ENCODE results near the gene MED26. TPM values are rescaled to one million over a fixed set of nuclear protein-coding genes. Genes with fewer than 3 reads are reported as not detected.
A peak's percentile ranks its signal among the peaks of the same experiment; 100 is the strongest.
"Not testable (repeated sequence)": the region's sequence is repeated elsewhere in the genome, so short reads cannot be mapped to it uniquely, and the experiment has no call there.

Gene MED26
- total and polyA plus RNA-seq, 9 donors, result 5.3 to 8.0 (median 6.8) TPM

DNA sequence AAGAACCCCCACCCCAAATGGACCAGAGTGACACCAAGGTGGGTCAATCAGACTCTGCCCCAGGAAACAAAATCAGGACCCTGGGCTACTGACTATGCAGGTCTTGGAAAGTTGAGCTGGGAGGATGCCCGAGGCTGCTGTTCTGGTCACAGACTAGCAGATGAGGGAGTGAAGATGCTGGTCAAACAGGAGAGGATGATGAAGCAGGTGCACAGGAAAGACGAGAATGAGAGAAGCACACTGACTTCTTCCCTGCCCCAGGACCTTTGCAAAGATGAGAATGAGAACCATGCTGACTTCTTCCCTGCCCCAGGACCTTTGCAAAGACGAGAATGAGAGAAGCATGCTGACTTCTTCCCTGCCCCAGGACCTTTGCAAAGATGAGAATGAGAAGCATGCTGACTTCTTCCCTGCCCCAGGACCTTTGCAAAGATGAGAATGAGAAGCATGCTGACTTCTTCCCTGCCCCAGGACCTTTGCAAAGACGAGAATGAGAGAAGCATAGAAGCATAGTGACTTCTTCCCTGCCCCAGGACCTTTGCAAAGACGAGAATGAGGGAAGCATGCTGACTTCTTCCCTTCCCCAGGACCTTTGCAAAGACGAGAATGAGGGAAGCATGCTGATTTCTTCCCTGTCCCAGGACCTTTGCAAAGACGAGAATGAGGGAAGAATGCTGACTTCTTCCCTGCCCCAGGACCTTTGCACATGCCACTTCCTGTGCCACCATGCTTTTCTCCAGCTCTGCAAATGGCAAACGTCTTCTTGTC lies 23.6 kb upstream of the MED26 start:
- DNase-seq; H3K27ac ChIP-seq (ENCODE audit: low read length); H3K9me3 ChIP-seq (replicated peaks; ENCODE audit: control insufficient read depth, low read depth, low read length); H3K27me3 ChIP-seq (ENCODE audit: control insufficient read depth, insufficient read depth, low read length); H3K4me1 ChIP-seq (ENCODE audit: control insufficient read depth, insufficient read depth, low read length); H3K4me3 ChIP-seq (ENCODE audit: low read length): not testable (repeated sequence)
- H3K36me3 ChIP-seq (ENCODE audit: control insufficient read depth, insufficient read depth, low read length), result peaks cover 72% of the 10 kb centered on the region
- 96% methylated on average over 6 of the region's 8 CpGs for WGBS (ENCODE audit: insufficient coverage)

- no peaks in the 10 kb centered on the region for H3K4me1 ChIP-seq (ENCODE audit: control insufficient read depth, insufficient read depth, low read length)
- no peak overlapping the region for H3K27ac ChIP-seq (ENCODE audit: low read length)
- H3K36me3 ChIP-seq (ENCODE audit: control insufficient read depth, insufficient read depth, low read length), result peaks cover 71% of the 10 kb centered on the region
- WGBS (ENCODE audit: insufficient coverage), result 75% methylated on average over 2 of the region's 2 CpGs
- DNase-seq, result no peak
- H3K4me3 ChIP-seq (ENCODE audit: low read length), result no peak overlapping the region
- H3K27me3 ChIP-seq (ENCODE audit: control insufficient read depth, insufficient read depth, low read length), result no peaks in the 10 kb centered on the region
- no peaks in the 10 kb centered on the region for H3K9me3 ChIP-seq (replicated peaks; ENCODE audit: control insufficient read depth, low read depth, low read length)
These were observed 22.8 kb upstream of the MED26 start for GRCh38 chr19:16650821-16651220.

DNA sequence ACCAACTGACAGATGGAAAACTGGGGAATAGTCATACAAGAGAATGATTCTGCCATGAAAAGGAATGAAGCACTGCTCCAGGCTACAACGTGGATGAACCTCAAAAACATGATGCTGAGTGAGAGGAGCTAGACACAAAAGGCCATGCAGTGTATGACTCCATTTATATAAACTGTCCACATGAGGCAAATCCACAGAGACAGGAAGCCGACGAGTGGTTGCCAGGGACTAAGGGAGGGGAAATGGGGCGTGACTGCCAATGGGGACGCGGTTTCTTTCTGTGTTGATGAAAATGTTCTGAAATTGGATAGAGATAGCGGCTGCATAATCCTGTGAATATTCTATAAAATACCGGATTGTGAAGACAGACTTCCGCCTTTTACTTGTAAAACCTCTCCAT lies 21.7 kb upstream of the MED26 start:
- no peak overlapping the region for H3K27ac ChIP-seq (ENCODE audit: low read length)
- no peaks in the 10 kb centered on the region for H3K27me3 ChIP-seq (ENCODE audit: control insufficient read depth, insufficient read depth, low read length)
- no peak overlapping the region for H3K4me3 ChIP-seq (ENCODE audit: low read length)
- no peaks in the 10 kb centered on the region for H3K4me1 ChIP-seq (ENCODE audit: control insufficient read depth, insufficient read depth, low read length)
- H3K36me3 ChIP-seq (ENCODE audit: control insufficient read depth, insufficient read depth, low read length), result peaks cover 73% of the 10 kb centered on the region
- DNase-seq, result peak; percentile 26
- no peaks in the 10 kb centered on the region for H3K9me3 ChIP-seq (replicated peaks; ENCODE audit: control insufficient read depth, low read depth, low read length)
- whole genome bisulfite sequencing (ENCODE audit: insufficient coverage), result 52% methylated on average over 5 of the region's 9 CpGs

GRCh38 chr19:16645140-16645539 lies 17.1 kb upstream of the MED26 start:
- H3K36me3 ChIP-seq (ENCODE audit: control insufficient read depth, insufficient read depth, low read length), result peaks cover 69% of the 10 kb centered on the region
- 94% methylated on average over 8 of the region's 9 CpGs for WGBS (ENCODE audit: insufficient coverage)
- H3K9me3 ChIP-seq (replicated peaks; ENCODE audit: control insufficient read depth, low read depth, low read length), result no peaks in the 10 kb centered on the region
- H3K4me3 ChIP-seq (ENCODE audit: low read length), result no peak overlapping the region
- no peaks in the 10 kb centered on the region for H3K4me1 ChIP-seq (ENCODE audit: control insufficient read depth, insufficient read depth, low read length)
- H3K27ac ChIP-seq (ENCODE audit: low read length), result no peak overlapping the region
- DNase-seq, result no peak
- no peaks in the 10 kb centered on the region for H3K27me3 ChIP-seq (ENCODE audit: control insufficient read depth, insufficient read depth, low read length)

GRCh38 chr19:16641695-16642094 lies 13.7 kb upstream of the MED26 start:
- H3K27ac ChIP-seq (ENCODE audit: low read length), result no peak overlapping the region
- 100% methylated on average over 4 of the region's 10 CpGs for WGBS (ENCODE audit: insufficient coverage)
- peaks cover 7% of the 10 kb centered on the region for H3K4me1 ChIP-seq (ENCODE audit: control insufficient read depth, insufficient read depth, low read length)
- no peak overlapping the region for H3K4me3 ChIP-seq (ENCODE audit: low read length)
- peaks cover 74% of the 10 kb centered on the region for H3K36me3 ChIP-seq (ENCODE audit: control insufficient read depth, insufficient read depth, low read length)
- H3K9me3 ChIP-seq (replicated peaks; ENCODE audit: control insufficient read depth, low read depth, low read length), result no peaks in the 10 kb centered on the region
- DNase-seq, result no peak
- H3K27me3 ChIP-seq (ENCODE audit: control insufficient read depth, insufficient read depth, low read length), result no peaks in the 10 kb centered on the region

GRCh38 chr19:16640951-16641350 lies 12.9 kb upstream of the MED26 start:
- H3K27ac ChIP-seq (ENCODE audit: low read length), result no peak overlapping the region
- no CpG with 5 or more reads among the region's 1 CpG for WGBS (ENCODE audit: insufficient coverage)
- H3K36me3 ChIP-seq (ENCODE audit: control insufficient read depth, insufficient read depth, low read length), result peaks cover 73% of the 10 kb centered on the region

GRCh38 chr19:16638666-16639065 lies 10.7 kb upstream of the MED26 start:
- no peaks in the 10 kb centered on the region for H3K27me3 ChIP-seq (ENCODE audit: control insufficient read depth, insufficient read depth, low read length)
- H3K27ac ChIP-seq (ENCODE audit: low read length), result no peak overlapping the region
- DNase-seq, result no peak
- peaks cover 67% of the 10 kb centered on the region for H3K36me3 ChIP-seq (ENCODE audit: control insufficient read depth, insufficient read depth, low read length)
- no peak overlapping the region for H3K4me3 ChIP-seq (ENCODE audit: low read length)
- no CpG with 5 or more reads among the region's 1 CpG for WGBS (ENCODE audit: insufficient coverage)
- no peaks in the 10 kb centered on the region for H3K9me3 ChIP-seq (replicated peaks; ENCODE audit: control insufficient read depth, low read depth, low read length)
- peaks cover 7% of the 10 kb centered on the region for H3K4me1 ChIP-seq (ENCODE audit: control insufficient read depth, insufficient read depth, low read length)

More at GRCh38 chr19:16640951-16641350, 12.9 kb upstream of the MED26 start:
- Histone ChIP-seq H3K27me3 (ENCODE audit: control insufficient read depth, insufficient read depth, low read length) (no peaks in the 10 kb centered on the region), H3K4me3 (ENCODE audit: low read length) (no peak overlapping the region), H3K9me3 (replicated peaks; ENCODE audit: control insufficient read depth, low read depth, low read length) (no peaks in the 10 kb centered on the region), H3K4me1 (ENCODE audit: control insufficient read depth, insufficient read depth, low read length) (peaks cover 7% of the 10 kb centered on the region)
- DNase-seq, result no peak

DNA sequence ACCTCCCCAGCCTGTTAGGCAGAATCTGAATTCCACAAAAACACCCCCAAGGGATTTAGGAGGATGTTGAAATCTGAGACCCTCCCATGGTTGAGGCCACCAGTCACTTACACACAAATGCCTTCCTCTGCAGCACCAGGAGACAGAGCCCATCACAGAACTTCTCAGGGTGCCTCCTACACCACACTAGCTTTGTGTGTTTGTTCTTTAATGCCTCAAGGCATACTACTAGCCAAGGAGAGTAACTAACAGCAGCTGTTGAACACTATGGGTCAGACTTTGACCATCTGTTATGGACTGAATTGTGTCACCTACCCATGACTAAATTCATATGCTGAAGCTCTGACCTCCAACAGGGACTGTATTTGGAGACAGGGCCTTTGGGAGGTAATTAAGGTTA lies 9.5 kb upstream of the MED26 start:
- Histone ChIP-seq H3K27me3 (ENCODE audit: control insufficient read depth, insufficient read depth, low read length) (no peaks in the 10 kb centered on the region), H3K4me3 (ENCODE audit: low read length) (no peak overlapping the region), H3K36me3 (ENCODE audit: control insufficient read depth, insufficient read depth, low read length) (peaks cover 62% of the 10 kb centered on the region), H3K4me1 (ENCODE audit: control insufficient read depth, insufficient read depth, low read length) (peaks cover 7% of the 10 kb centered on the region), H3K27ac (ENCODE audit: low read length) (peak overlapping the region; percentile 7), H3K9me3 (replicated peaks; ENCODE audit: control insufficient read depth, low read depth, low read length) (no peaks in the 10 kb centered on the region)
- DNase-seq, result peak; percentile 28

DNA sequence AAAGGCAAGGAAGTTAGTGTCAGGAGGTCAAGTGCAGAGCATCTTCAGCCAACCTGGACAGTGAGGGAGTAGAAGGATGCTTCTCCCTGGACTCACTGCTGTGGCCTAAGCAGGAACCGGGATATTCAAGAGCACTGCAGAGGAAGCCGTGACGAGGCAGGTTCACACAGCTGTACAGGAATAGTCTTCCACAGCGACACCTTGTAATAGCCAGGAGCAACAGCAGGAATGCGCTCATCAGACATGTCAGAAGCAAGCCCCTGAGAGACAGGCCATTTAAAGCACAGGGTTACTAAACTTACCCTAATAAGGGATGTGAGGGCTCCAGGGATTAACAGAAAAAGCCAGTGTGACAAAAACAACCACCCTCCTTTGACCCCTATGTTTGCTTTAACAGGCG lies 3.5 kb upstream of the MED26 start:
- H3K27ac ChIP-seq (ENCODE audit: low read length), result no peak overlapping the region
- peaks cover 2% of the 10 kb centered on the region for H3K9me3 ChIP-seq (replicated peaks; ENCODE audit: control insufficient read depth, low read depth, low read length)
- no peaks in the 10 kb centered on the region for H3K27me3 ChIP-seq (ENCODE audit: control insufficient read depth, insufficient read depth, low read length)
- peaks cover 36% of the 10 kb centered on the region for H3K36me3 ChIP-seq (ENCODE audit: control insufficient read depth, insufficient read depth, low read length)
- no peak overlapping the region for H3K4me3 ChIP-seq (ENCODE audit: low read length)
- WGBS (ENCODE audit: insufficient coverage), result 89% methylated on average over 4 of the region's 6 CpGs
- peaks cover 23% of the 10 kb centered on the region for H3K4me1 ChIP-seq (ENCODE audit: control insufficient read depth, insufficient read depth, low read length)
- DNase-seq, result no peak

DNA sequence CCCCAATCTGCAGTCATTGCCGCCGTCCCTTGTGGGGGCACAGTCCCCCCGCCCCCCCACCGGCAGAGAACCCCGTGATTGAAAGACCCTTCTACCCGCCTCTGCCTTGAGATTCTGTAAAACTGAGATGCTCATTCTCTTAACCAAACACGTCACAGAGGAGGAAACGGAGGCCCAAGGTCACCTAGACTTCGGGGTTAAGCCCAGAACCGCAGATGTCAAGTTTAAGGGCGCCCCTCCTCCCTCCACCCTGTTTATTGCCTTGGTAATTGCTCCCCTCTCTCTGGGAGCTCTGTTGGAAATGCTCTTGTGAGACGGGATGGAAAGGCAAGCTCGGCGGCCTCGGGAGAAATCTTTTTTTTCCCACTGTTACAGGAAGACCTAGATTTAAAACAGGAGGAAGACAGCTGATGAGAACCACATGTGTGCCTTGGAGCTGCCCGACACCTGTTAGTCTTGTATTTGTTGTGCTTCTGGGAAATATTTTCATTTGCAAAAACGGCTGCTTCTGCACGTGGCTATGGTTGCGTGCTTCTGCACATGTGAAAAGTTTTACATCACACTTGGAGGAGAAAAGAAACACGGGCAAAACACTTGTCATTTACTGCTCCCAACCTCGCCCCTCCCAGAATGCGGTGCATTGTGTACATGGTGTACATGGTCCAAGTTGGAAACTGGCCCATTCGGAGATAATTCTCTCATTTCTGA lies 1.1 kb upstream of the MED26 start:
- peaks cover 2% of the 10 kb centered on the region for H3K9me3 ChIP-seq (replicated peaks; ENCODE audit: control insufficient read depth, low read depth, low read length)
- peak; percentile 97 for DNase-seq
- peaks cover 34% of the 10 kb centered on the region for H3K36me3 ChIP-seq (ENCODE audit: control insufficient read depth, insufficient read depth, low read length)
- H3K27me3 ChIP-seq (ENCODE audit: control insufficient read depth, insufficient read depth, low read length), result no peaks in the 10 kb centered on the region
- peak overlapping the region; percentile 84 for H3K4me3 ChIP-seq (ENCODE audit: low read length)
- H3K4me1 ChIP-seq (ENCODE audit: control insufficient read depth, insufficient read depth, low read length), result peaks cover 23% of the 10 kb centered on the region
- H3K27ac ChIP-seq (ENCODE audit: low read length), result peak overlapping the region; percentile 100
- WGBS (ENCODE audit: insufficient coverage), result 0% methylated on average over 6 of the region's 23 CpGs
